Activated naive CD4-positive, alpha-beta T cell treated with anti-CD3 and anti-CD28 coated beads, Interleukin-2, amount 10 ng/mL, durations not matched to agents 7 days and 5 days (primary cell): ENCODE measurements around the gene NUDT22.

Experiments used
- CTCF ChIA-PET: fragments of 350-600 bp; sonication (Branson Sonifier 250); formaldehyde crosslinking; loops from one replicate; lab custom pipeline; 2021; ENCODE audit warnings: antibody characterized with exemption; lab: Charles Lee
- DNase-seq: peaks from one replicate; pipeline ENCODE4 v3.0.0-alpha.2; 2020
- H3K27ac Mint-ChIP-seq: one replicate; pipeline ENCODE4 v1.8.0; 2021; ENCODE audit warnings: mild to moderate bottlenecking, moderate library complexity, mixed read lengths
- H3K27me3 Mint-ChIP-seq: one replicate; pipeline ENCODE4 v1.8.0; 2021; ENCODE audit warnings: mild to moderate bottlenecking, mixed read lengths
- H3K36me3 Mint-ChIP-seq: one replicate; pipeline ENCODE4 v1.8.0; 2021; ENCODE audit warnings: mixed read lengths
- H3K4me1 Mint-ChIP-seq: one replicate; pipeline ENCODE4 v1.8.0; 2021; ENCODE audit warnings: mixed read lengths
- H3K4me3 Mint-ChIP-seq: one replicate; pipeline ENCODE4 v1.8.0; 2021; ENCODE audit warnings: mild to moderate bottlenecking, moderate library complexity, mixed read lengths
- H3K9me3 Mint-ChIP-seq: one replicate; pipeline ENCODE4 v1.8.0; 2021; ENCODE audit warnings: mixed read lengths

Gene NUDT22

DNA sequence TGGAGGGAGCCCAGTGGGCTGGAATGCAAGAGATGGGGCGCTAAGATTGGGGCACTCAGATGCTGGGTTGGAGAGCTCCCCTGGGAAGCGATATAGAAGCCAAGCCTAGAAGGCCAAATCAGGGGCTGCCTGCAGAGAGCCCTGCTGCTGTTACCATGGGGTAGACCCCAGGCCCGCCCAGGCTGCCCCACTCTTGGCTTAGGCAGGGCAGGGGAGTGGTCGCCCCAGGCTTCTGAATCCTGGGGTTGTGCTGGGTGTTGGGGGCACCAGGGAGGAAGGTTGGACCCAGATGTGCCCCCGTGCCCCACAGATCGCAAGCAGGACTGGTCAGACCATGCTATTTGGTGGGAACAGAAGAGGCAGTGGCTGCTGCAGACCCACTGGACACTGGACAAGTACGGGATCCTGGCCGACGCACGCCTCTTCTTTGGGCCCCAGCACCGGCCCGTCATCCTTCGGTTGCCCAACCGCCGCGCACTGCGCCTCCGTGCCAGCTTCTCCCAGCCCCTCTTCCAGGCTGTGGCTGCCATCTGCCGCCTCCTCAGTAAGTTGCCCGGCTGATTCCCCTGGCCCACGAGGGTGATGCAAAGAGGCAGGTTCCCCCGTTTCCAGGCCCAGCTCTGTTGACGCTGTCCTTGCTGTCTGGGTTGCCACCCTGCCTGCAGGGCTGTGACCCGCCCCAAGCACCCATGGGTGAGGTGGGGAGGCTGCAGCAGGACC lies 15.6 kb upstream of the NUDT22 start:
- Mint-ChIP-seq H3K27me3 (no peaks in the 10 kb centered on the region), H3K36me3 (peaks cover 49% of the 10 kb centered on the region), H3K27ac (peak overlapping the region; percentile 24), H3K4me3 (no peak overlapping the region), H3K4me1 (peaks cover 49% of the 10 kb centered on the region), H3K9me3 (no peaks in the 10 kb centered on the region)
- DNase-seq, result no peak
- CTCF ChIA-PET, result interaction anchor here (1.8 kb wide), 1 partner anchor 16 kb away, joined by 7 read pairs; the partner anchor contains the start of genes NUDT22 and TRPT1

GRCh38 chr11:64211181-64211872 lies 14.7 kb upstream of the NUDT22 start:
- Mint-ChIP-seq H3K27me3 (no peaks in the 10 kb centered on the region), H3K4me1 (peaks cover 40% of the 10 kb centered on the region), H3K27ac (peak overlapping the region; percentile 42), H3K9me3 (no peaks in the 10 kb centered on the region), H3K36me3 (peaks cover 51% of the 10 kb centered on the region), H3K4me3 (no peak overlapping the region)
- CTCF ChIA-PET, result no interaction called here
- no peak for DNase-seq

- no peaks in the 10 kb centered on the region for H3K9me3 Mint-ChIP-seq
- H3K27me3 Mint-ChIP-seq, result no peaks in the 10 kb centered on the region
- no peak for DNase-seq
- H3K27ac Mint-ChIP-seq, result no peak overlapping the region
- H3K36me3 Mint-ChIP-seq, result peaks cover 38% of the 10 kb centered on the region
- H3K4me1 Mint-ChIP-seq, result peaks cover 13% of the 10 kb centered on the region
- CTCF ChIA-PET, result interaction anchor here (5.1 kb wide), 1 partner anchor 10 kb away, joined by 28 read pairs; the partner anchor contains the start of gene FERMT3
- H3K4me3 Mint-ChIP-seq, result no peak overlapping the region
Measured at GRCh38 chr11:64216879-64217278, 9.2 kb upstream of the NUDT22 start.

GRCh38 chr11:64218628-64219353 lies 7.3 kb upstream of the NUDT22 start:
- no peak overlapping the region for H3K27ac Mint-ChIP-seq
- CTCF ChIA-PET, result interaction anchor here (5.1 kb wide), 1 partner anchor 12 kb away, joined by 28 read pairs; the partner anchor contains the start of gene FERMT3
- DNase-seq, result no peak
- peaks cover 8% of the 10 kb centered on the region for H3K4me1 Mint-ChIP-seq
- H3K9me3 Mint-ChIP-seq, result no peaks in the 10 kb centered on the region
- peaks cover 30% of the 10 kb centered on the region for H3K36me3 Mint-ChIP-seq
- no peaks in the 10 kb centered on the region for H3K27me3 Mint-ChIP-seq
- H3K4me3 Mint-ChIP-seq, result no peak overlapping the region

DNA sequence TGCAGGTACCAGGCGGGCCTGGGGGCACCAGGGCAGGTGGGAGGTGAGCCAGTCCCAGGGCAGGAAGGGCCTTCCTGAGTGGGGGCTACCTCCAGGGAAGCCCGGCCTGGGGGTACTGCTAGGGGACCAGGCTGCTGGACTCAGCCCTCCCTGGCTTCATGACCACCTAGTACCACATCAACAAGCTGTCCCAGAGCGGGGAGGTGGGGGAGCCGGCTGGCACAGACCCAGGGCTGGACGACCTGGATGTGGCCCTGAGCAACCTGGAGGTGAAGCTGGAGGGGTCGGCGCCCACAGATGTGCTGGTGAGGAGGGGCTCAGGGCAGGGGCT lies 6.8 kb upstream of the NUDT22 start:
- Mint-ChIP-seq H3K27ac (no peak overlapping the region), H3K4me1 (peaks cover 13% of the 10 kb centered on the region), H3K4me3 (no peak overlapping the region), H3K36me3 (peaks cover 28% of the 10 kb centered on the region), H3K9me3 (no peaks in the 10 kb centered on the region), H3K27me3 (no peaks in the 10 kb centered on the region)
- CTCF ChIA-PET, result interaction anchor here (5.1 kb wide), 1 partner anchor 13 kb away, joined by 28 read pairs; the partner anchor contains the start of gene FERMT3
- DNase-seq, result no peak

GRCh38 chr11:64219755-64220154 lies 6.3 kb upstream of the NUDT22 start:
- DNase-seq, result no peak
- CTCF ChIA-PET, result interaction anchor here (5.1 kb wide), 1 partner anchor 13 kb away, joined by 28 read pairs; the partner anchor contains the start of gene FERMT3
- Mint-ChIP-seq H3K4me3 (no peak overlapping the region), H3K4me1 (peaks cover 14% of the 10 kb centered on the region), H3K27me3 (no peaks in the 10 kb centered on the region), H3K36me3 (peaks cover 28% of the 10 kb centered on the region), H3K9me3 (no peaks in the 10 kb centered on the region), H3K27ac (no peak overlapping the region)

DNA sequence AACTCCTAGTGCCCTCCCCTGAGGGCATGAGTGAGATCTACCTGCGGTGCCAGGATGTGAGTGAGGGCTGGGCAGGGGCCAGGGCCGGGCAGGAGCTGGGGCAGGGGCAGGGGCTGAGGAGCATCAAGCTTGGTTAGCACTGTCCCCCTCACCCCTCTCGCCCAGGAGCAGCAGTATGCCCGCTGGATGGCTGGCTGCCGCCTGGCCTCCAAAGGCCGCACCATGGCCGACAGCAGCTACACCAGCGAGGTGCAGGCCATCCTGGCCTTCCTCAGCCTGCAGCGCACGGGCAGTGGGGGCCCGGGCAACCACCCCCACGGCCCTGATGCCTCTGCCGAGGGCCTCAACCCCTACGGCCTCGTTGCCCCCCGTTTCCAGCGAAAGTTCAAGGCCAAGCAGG lies 5.8 kb upstream of the NUDT22 start:
- CTCF ChIA-PET, result no interaction called here
- no peaks in the 10 kb centered on the region for H3K9me3 Mint-ChIP-seq

GRCh38 chr11:64220798-64221197 lies 5.3 kb upstream of the NUDT22 start:
- no peak overlapping the region for H3K27ac Mint-ChIP-seq
- DNase-seq, result no peak
- H3K4me1 Mint-ChIP-seq, result peaks cover 17% of the 10 kb centered on the region
- H3K9me3 Mint-ChIP-seq, result no peaks in the 10 kb centered on the region
- CTCF ChIA-PET, result no interaction called here
- H3K27me3 Mint-ChIP-seq, result no peaks in the 10 kb centered on the region
- no peak overlapping the region for H3K4me3 Mint-ChIP-seq
- H3K36me3 Mint-ChIP-seq, result peaks cover 24% of the 10 kb centered on the region

More for the DNA sequence above, 5.8 kb upstream of the NUDT22 start:
- Mint-ChIP-seq H3K27me3 (no peaks in the 10 kb centered on the region), H3K4me3 (no peak overlapping the region), H3K27ac (no peak overlapping the region), H3K36me3 (peaks cover 24% of the 10 kb centered on the region), H3K4me1 (peaks cover 15% of the 10 kb centered on the region)
- no peak for DNase-seq

- peaks cover 24% of the 10 kb centered on the region for H3K4me1 Mint-ChIP-seq
- H3K27ac Mint-ChIP-seq, result peak overlapping the region; percentile 24
- H3K27me3 Mint-ChIP-seq, result no peaks in the 10 kb centered on the region
- DNase-seq, result no peak
- CTCF ChIA-PET, result no interaction called here
- H3K36me3 Mint-ChIP-seq, result peaks cover 18% of the 10 kb centered on the region
- no peaks in the 10 kb centered on the region for H3K9me3 Mint-ChIP-seq
- no peak overlapping the region for H3K4me3 Mint-ChIP-seq
Measured at GRCh38 chr11:64222651-64223000, 3.4 kb upstream of the NUDT22 start.

- H3K27ac Mint-ChIP-seq, result no peak overlapping the region
- H3K4me1 Mint-ChIP-seq, result peaks cover 29% of the 10 kb centered on the region
- no peak for DNase-seq
- no peaks in the 10 kb centered on the region for H3K27me3 Mint-ChIP-seq
- CTCF ChIA-PET, result interaction anchor here (5.1 kb wide), 1 partner anchor 17 kb away, joined by 48 read pairs; the partner anchor contains the start of gene FERMT3
- H3K4me3 Mint-ChIP-seq, result no peak overlapping the region
- H3K9me3 Mint-ChIP-seq, result no peaks in the 10 kb centered on the region
- H3K36me3 Mint-ChIP-seq, result peaks cover 16% of the 10 kb centered on the region
Measured at GRCh38 chr11:64223001-64223651, 2.9 kb upstream of the NUDT22 start.

DNA sequence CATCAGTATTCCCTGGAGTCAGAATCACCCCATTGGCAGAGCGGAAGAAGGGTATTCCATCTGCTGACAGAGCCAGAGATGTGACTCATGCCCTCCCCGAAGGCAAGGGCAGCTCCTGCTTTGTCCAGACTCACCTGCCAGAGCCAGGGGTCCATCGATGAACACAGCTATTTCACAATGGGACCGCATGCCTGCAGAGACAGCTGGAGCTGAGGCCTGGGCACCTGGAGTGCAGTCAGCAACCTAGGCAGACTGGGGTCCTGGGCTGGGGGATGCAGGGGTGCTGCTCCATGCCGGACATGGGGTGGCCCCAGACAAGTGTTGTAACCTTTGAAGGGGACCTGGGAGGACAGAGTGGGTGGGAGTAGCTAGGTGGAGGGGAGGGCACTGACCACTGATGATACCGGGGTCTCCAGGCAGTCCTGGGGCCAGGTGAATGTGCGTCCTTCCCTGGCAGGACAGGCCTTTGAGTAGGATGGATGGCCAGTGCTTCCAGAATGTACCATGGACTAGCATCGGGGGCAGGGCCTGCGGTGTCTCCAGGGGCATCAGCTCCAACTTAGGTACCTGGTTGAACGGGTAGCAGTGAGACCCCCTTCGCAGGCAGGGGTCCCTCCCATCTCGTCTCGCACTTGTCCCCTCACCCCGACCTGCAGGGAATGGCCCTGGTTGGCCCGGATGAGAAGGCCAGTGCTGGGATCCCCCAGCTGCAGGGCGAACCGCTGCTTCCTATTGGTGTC lies 1.8 kb upstream of the NUDT22 start:
- CTCF ChIA-PET, result interaction anchor here (1.8 to 5.1 kb wide), 2 partner anchors 18 to 21 kb away, joined by 6 to 48 read pairs; partner anchors contain the start of gene FERMT3
- Mint-ChIP-seq H3K36me3 (peaks cover 12% of the 10 kb centered on the region), H3K27ac (no peak overlapping the region), H3K4me1 (peaks cover 37% of the 10 kb centered on the region), H3K9me3 (no peaks in the 10 kb centered on the region), H3K27me3 (no peaks in the 10 kb centered on the region), H3K4me3 (peak overlapping the region; percentile 86)
- DNase-seq, result no peak

DNA sequence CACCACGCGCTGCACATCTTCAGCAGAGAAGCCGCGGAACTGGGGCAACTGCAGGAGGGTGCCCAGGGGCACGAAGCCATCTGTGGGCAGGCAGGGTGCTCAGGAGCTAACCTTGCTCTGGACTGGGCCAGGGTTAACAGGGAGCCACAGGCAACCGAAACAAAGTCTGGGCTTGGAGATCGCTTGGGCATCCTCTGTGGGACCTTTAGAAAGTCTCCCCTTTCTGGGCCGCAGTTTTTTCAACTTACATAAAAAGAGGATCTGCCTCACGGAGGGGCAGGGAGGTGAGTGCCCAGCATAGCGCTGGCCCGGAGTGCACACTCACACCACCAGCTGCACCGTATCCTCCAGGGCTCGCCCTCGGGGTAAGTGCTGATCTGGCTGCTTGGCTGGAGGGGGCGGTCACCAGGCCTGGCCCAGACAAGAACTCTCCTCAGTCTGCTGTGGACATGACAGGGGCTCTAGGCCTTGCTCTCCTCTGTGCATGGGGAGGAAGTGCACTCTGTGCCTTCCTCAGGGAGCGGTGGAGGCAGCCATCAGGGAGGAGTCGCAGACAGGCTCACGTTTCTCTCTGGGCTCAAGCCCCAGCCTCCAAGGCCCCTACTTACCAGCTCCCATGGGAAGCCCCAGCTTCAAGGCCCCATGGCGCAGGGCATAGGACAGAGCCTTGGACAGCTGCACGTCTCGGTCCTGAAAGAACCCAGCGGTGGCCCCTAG lies 1.0 kb upstream of the NUDT22 start:
- CTCF ChIA-PET, result interaction anchor here (1.6 to 5.1 kb wide), 3 partner anchors 16 to 20 kb away, joined by 6 to 48 read pairs (median 7); partner anchors contain the start of genes FERMT3 and FKBP2
- no peaks in the 10 kb centered on the region for H3K27me3 Mint-ChIP-seq
- H3K27ac Mint-ChIP-seq, result peak overlapping the region; percentile 87

More for the DNA sequence above, 1.0 kb upstream of the NUDT22 start:
- peaks cover 15% of the 10 kb centered on the region for H3K36me3 Mint-ChIP-seq
- no peak for DNase-seq
- H3K9me3 Mint-ChIP-seq, result no peaks in the 10 kb centered on the region
- peak overlapping the region; percentile 86 for H3K4me3 Mint-ChIP-seq
- H3K4me1 Mint-ChIP-seq, result peaks cover 44% of the 10 kb centered on the region
